HG03280 (cell line): Measurements from ENCODE around the gene GPR137B.
A peak's percentile ranks its signal among the peaks of the same experiment; 100 is the strongest.
"Not testable (repeated sequence)": the region's sequence is repeated elsewhere in the genome, so short reads cannot be mapped to it uniquely, and the experiment has no call there.

Experiments
- ATAC-seq: cut with Tn5 transposase; IDR thresholded peaks from one replicate; pipeline ENCODE4 v1.9.1; 2021; ENCODE audit warnings: mild to moderate bottlenecking, moderate library complexity; ENCODE audit not compliant: unreplicated experiment

Gene GPR137B

DNA sequence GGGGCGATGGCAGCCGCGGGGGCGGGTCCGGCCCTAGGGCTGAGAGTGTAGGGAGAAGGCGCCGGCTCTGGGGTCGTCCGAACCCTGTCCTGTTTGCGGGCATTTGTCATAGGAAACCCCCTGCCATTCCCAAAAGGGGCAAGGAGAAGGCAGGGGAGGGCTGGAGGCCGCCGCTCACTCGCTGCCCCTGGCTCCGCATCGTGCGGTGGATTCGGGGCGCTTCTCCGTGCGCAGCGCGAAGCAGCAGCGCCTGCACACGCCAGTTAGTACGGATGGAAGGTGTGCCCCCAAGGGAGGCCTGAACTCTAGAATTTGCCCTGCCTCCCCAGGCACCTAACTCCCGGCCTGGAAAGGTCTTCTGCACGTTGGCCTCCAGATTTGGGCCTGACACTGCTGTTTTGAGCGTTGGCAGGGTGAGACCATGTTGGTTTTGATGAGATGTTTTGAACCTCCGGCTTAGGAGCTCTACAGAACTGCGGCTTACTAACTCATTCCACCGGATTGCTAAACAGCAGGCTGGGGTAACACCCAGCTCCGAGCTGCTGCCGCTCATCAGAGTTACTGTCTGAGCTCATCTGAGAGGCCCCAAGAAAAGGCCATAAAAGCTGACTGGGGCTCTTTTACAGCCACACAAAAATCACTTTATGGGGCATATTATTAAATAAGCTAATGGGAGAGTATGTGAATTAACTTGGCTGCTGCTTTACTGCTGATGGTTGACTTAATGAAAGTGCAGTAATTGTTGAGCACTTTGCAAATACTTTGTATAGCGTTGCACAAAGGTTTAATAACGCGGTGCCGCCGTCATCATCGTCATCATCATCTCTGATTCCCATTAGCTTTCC lies 987 bp downstream of the GPR137B start:
- peak; percentile 20 for ATAC-seq

DNA sequence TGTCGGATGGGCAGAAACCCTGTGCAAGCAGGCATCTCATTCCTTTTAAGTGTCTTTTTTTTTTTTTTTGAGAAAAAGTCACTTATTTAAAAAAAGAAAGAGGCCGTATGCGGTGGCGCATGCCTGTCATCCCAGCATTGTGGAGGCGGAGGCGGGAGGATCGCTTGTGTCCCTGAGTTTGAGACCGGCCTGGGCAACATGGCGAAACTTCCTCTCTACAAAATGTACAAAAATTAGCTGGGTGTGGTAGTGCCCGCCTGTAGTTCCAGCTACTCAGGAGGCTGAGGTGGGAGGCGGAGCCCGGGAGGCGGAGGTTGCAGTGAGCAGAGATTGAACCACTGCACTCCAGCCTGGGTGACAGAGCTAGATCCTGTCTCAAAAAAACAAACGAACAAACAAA lies 1.7 kb downstream of the GPR137B start:
- peak; percentile 20 for ATAC-seq

DNA sequence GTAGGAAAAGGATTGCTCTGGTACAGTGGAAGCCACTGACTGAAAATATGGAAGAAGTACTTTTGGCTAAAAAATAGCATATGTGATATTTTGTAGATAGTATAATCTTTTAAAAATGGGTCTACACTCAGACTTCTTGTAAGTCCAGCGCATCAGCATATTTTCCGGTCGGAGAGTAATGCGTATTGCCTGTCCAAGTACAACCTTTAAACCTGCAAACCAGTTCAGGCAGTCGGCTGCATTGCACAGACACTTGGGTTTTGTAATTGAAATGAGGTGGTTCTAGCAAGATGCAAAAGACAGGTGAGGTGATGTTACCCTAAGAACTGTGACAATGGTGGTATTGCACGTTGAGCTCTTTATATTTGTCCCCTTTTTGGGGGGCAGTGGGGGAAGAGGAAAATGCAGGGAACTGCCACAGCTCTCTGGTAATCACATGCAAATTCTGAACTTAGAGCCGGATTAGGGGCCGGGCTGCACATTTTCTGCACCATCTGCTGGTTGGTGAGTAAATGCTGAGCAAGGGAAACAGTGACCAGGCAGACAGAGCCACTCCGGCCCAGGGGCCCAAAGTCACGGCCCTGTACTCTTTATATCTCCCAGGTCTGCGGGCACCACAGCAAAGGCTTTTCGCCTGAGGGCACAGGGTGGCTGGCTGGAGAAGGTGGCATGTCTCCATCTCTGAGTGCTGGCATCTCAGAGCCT lies 2.3 kb downstream of the GPR137B start:
- peak; percentile 38 for ATAC-seq

DNA sequence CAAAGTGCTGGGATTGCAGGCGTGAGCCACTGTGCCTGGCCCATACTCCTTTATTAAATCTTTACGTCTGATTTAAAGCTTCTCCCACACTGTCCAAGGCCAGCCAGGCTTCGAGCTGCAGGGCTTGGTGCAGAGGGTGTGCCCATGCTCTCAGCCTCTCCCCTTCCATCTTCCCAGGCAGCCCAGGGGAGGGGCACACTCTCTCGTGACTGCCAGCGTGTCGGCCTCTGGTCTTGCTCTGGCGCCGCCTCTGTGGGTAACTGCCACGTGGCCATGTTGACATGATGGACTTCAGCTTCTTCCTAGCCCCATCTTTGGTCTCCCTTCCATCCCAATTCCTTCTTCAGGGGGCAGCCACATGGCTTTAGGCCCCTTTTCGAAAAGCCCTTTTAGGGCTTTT lies 4.7 kb downstream of the GPR137B start:
- no peak for ATAC-seq

DNA sequence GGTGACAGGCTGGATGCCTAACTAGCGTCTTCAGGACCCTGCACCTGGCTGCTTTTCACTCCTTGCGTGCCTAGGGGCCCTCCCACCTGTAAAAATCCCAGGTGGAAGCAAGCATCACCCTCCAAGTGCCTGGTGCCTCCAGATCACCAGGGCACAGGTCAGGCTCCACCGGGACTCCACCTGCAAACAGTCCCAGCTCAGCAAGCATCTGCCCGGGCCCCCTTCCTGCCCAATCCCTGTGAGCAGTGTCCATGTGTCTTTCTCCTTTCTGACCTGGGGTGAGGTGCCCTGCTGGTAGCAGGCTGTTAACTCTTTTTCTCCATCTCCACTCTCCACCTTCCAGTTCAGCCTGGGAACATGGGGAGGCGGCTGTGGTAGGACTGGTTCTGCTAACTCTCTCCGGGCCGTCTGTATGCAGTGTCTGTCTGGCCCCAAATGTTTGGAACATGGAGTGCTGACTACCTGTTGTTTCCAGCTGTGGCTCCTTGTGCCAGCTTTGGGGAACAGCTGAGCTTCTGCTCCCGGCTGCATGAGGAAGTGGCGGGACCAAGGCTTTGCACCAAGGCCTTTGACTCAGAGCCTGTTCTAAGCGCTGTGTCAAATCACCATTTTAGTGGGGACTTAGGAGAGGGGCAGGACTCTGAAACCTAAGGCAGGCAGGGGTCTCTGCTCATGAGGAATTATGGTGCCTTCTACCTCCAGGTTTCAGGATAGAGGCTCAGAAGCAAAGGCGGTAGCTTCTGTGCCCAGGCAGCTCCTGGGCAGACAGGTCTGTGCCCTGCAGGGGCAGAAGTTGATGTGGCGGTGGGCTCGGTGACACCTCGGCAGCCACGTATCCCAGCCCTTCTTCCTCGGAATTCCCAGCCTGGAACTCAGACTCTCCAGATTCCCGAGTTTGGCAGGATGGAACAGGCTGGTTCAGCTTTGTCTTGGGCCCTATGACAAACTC lies 5.5 kb downstream of the GPR137B start:
- ATAC-seq: no peak

DNA sequence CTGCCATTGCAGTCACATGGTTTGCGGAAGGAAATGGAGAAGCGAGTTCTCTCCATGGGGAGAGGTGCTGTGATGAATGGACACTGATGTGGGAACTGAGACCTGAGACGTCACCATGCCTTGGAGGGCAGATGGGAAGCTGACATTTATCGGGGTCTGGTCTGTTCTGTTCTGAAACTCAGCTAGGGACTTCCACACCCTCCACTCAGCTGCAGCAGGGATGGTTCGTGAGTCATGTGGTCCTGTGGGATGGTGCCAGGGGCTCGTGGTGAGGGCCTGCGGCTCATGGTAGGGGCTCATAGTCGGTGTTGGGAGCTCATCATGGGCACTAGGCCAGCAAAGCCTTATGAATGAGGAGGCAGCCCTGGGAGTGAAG lies 6.1 kb downstream of the GPR137B start:
- no peak for ATAC-seq

DNA sequence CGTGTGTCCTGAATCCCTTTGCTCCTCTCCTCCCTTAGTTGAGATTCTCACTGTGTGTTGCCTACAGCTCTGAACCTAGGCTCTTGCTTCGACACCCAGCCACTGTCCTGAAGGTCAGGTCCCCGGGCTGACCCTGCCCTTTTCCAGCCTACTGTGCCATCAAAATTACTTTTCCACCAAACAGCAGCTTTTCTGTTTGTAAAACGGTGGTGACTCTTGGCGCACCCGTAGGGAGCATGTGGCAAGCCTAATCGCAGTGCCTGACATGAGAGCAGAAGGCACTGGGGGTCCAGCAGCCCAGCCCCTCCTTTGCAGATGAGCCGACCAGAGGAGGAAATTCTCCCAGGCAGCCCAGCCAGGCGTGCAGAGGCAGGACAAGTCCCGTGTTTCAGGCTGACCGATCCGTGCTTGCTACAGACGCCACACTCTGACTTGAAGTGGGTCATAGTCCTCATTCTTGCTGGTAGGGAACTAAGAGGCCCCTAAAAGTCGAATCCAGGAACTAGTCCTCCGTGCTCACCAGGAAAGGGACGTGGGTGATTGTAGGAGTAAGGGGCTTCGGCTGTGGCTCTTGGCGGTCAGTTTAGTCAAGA lies 6.8 kb downstream of the GPR137B start:
- no peak for ATAC-seq

DNA sequence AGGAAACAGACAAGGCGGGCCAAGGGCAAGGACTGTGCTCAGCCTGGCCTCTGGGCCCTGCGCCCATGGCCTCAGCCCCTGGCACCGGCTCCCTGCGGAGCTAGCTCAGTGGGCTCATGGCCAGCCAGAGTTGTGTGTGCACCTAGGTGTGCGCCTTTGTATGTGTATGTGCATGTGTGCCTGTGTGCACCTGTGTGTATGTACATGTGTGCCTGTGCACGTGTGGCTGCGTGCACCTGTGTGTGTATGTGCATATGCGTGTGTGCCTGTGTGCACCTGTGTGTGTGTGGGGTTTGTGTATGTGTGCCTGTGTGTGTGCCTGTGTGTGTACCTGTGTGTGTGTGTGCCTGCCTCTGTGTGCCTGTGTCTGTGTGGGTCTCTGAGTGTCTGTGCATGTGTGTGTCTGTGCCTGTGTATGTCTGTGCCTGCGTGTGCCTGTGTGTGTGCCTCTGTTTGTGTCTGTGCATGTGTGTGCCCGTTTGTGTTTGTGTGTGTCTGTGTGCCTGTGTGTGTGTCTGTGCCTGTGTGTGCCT lies 7.4 kb downstream of the GPR137B start:
- ATAC-seq: no peak

DNA sequence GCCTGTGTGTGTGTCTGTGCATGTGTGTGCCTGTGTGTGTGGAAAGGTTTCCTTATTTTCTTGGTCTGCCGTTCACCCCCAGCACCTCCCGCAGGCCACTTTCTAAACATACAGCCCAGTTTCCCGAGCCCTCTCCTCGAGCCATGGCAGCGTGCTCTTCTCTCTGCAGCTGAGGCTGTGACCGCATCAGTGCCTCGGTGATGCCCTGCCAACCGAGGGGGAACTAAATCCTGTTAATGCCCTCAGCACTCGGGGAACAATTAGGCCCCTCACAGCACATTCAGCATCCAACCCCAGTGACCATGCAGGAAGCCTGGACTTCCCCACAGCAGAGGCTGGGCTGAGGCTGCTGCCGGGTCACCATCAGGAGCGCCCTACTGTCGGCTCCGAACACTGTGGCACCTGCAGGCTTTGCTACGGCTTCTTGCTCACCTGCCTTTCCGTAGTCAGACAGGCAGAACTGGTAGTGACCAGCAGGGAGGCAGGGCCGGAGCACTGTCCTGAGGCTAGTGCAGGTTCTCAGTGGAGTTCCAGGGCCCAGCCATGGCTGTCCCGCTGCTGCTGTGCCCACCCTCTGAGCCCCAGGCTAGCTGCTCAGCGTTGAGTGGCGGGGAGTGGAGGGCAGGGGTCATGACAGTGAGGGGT lies 8.1 kb downstream of the GPR137B start:
- ATAC-seq: no peak

DNA sequence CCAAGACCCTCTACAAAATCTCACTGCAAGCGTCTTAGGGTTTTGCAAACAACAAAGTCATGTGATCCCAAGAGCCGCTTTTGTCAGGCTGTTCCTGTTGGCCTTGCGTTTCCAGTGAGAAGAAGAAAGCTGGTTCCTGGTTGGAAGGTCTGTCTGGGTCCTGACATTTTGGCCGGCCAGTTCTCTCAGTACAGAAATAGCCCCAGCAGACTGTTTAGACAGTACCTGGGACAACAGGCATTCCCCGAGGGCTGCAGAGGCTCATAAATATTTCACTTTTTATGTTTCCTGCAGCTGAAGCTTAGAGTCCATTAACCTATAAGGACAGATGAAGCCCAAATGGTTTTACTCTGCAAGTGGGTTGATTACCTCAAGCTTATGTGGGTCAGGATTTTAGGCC lies 8.6 kb downstream of the GPR137B start:
- no peak for ATAC-seq

DNA sequence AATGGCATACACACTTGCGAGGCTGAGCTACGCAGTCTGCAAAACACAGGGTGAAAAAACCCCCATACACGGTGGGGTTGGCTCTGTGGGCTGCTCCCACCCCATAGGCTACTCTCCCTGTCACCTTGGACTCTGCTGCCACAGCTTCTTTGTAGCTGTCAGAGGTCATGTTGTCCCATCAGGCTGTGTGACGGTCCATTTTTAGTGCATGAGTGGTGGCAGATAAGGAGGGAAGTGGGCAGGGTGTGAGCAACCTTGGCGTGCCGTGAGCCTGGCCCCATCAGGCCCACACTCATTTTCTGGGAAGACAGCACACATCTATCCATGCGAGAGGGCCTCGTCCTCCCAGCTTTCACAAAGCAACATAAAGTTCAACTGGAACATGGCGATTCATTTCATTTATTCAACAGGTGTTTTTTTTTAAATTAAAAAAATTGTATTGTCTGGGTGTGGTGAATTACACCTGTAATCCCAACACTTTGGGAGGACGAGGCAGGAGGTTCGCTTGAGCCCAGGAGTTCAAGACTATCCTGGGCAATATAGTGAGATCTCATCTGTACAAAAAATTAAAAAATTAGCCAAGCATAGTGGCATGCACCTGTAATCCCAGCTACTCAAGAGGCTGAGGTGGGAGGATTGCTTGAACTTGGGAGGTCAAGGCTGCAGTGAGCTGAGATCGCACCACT lies 9.5 kb downstream of the GPR137B start:
- ATAC-seq: no peak

DNA sequence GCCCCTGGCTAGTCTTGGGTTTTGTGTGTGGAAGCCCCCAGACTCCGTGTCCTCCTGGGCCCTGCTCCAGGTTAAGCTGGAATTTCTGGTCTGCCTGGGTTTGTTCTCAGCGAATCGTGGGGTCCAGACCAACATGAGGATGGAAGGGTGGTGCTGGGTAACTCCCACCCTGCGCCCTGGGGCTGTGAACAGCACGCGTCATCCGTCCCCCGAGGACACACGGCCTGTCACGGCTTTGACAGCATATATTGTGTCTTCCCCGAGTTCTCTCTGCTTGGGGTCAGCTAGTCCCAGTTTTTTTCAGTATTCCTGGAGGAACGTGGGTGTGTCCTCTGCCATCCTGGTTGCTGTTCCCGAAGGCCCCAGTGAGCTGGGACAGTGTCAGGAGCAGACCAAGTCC lies 11.8 kb downstream of the GPR137B start:
- no peak for ATAC-seq

DNA sequence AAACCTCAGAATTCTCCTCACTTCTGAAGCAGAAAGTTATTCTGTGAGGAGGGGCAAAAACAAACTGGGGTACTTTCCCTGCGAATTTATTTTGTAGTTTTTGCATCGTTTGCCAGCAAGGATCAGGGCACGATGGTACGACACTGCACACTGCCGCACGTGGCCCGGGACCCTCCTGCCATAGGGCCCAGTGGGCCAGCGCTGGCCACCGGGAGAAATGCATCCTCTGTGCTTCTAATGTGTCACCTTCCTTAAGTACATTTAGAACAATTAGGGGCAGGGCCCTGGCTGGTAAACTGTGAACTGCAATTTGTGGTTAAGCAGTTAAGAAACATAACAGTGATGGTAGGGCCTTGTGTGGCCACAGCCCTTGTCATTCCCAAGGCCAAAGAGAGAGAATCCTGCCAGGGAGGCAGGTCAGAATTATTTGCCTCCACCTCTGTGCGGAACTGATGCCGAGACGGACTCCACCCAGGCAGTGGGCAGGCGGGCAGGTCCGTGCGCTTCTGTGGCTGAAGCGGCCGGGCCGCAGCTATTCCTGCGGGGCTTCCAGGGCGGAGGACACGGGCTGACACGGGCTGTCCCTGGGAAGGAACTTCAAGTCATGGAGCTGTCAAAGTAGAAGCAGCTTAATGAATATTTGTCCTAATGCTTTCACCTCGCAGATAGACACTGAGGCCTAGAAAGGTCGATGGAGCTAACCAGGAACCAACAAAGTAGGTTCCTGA lies 12.5 kb downstream of the GPR137B start:
- no peak for ATAC-seq

DNA sequence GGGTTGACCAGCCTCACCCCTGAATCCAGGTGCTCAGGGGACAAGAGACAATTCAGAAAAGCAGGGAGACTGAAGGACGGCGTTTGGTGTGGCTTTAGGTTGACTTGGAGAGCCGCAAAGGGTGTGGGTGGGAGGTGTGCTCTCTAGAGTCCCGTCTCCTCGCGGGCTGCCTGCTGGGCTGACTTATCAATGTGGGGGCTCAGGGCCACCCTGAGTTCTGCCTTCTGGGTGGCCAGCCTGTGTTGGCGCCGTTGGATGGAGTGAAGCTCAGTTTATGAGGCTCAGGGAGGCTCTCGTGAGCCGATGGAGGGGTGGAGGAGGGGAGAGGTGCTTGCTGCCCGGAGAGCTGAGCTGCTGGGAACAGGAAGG lies 13.0 kb downstream of the GPR137B start:
- ATAC-seq: no peak

DNA sequence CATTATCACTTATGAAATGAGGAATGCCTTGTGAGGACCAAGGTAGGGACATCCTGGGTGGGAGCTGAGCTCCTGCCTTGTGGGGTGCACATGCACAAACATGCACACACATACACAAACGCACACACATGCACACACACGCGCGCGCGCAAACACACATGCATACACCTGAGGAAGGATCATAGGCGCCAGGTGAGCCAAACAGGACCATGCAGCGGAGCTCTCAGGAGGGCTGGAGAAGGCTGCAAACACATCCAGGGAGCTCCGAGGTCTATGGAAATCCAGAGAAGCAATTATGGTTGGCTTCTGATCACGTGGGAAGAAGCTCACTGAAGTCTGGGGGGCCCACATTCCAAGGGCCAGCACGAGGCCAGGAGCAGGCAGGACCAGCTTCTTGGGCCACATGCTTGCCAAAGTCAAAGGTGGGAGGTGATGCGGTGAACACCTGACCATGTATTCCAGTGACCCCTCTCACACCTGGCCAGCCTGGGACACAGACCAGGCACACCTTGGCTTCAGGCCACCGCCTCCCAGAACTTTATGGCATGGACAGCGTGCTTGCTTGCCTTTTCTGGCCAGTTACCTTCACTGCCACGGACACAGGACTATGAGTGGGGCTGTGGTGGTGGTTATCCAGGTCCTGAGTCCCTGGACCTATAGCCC lies 13.6 kb downstream of the GPR137B start:
- ATAC-seq: no peak

DNA sequence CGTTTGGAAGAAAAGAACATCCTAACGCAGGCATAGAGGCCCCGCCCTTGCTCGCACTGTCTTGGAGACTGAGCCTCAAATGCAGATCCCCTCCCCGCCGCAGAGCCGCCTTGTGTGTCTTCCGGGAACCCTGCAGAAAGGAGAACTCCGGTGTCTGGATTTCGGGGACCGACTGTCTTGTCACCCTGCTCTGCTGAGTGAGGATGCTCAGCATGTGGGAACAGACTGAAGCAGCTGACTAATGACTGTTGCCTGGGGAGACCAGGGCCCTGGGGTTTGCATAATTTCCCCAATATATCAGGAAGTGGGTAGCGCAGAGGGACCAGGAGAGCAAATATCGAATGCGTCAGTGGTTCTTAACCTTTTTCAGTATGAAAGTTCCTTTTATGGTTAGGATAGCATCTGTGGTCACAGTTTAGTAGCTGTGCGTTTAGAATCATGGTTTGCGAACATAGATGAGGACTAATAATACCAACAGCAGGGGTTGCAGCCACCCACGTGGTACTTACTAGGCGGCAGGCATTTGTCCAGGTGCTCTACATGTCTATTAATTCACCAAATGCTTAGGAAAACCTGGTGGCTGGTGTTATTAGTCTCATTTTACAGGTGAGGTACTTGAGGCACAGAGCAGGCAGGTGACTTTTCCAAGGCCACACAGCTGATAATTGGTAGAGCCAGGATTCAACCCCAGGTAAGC lies 14.3 kb downstream of the GPR137B start:
- peak; percentile 83 for ATAC-seq

DNA sequence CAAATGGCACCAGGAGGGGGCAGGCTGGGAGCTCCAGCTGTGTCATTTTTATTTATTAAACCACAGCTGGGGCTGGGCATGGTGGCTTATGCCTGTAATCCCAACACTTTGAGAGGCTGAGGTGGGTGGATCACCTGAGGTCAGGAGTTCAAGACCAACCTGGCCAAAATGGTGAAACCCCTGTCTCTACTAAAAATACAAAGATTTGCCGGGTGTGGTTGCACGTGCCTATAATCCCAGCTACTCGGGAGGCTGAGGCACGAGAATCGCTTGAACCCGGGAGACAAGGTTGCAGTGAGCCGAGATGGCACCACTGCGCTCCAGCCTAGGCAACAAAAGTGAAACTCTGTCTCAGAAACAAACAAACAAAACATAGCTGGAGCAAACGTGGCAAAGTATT lies 15.7 kb downstream of the GPR137B start:
- ATAC-seq: not testable (repeated sequence)

DNA sequence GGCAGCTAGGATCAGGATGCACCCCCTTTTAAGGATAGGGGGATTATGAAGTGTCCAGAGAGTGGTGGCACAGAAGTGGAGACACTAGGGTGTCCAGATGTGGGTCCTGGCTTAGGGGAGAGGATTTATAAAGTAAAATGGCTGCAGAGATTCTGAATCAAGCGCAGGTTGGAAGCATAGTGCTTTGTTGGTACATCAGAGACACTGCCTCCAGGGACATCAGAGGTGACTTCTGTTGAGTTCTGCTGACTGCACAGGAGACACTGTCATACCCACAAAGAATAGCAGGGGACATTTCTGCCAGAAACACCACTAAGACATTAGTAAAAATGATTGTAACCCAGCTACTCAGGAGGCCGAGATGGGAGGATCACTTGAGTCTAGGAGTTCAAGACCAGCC lies 16.4 kb downstream of the GPR137B start:
- ATAC-seq: no peak
